IMR-90 (cell line): ENCODE results near the gene NAV2. TPM values are rescaled to one million over a fixed set of nuclear protein-coding genes. Genes with fewer than 3 reads are reported as not detected.

ENCODE experiments used
- ATAC-seq: fragments of 200-7000 bp; cut with Tn5 transposase; 2 replicates; pipeline ENCODE4 v1.9.1; 2020; ENCODE audit warnings: low read depth, mild to moderate bottlenecking, moderate library complexity
- BruUV-seq: library from RNA; stranded (reverse); fragments of 400-500 nt; replicated peaks from 2 replicates; lab custom pipeline; 2021; lab: Mats Ljungman, UMichigan
- CTCF ChIA-PET: fragments of 300-600 bp; formaldehyde crosslinking; extraction: SDS; loops from one replicate; lab custom pipeline; 2021; ENCODE audit warnings: antibody characterized with exemption; lab: Yijun Ruan, JAX
- POLR2A ChIA-PET: fragments of 300-600 bp; sonication (Branson Sonifier 250); formaldehyde crosslinking; loops from one replicate; lab custom pipeline; 2022; ENCODE audit warnings: antibody characterized with exemption; ENCODE audit not compliant: unreplicated experiment; lab: Charles Lee
- DNase-seq: peaks from one replicate; pipeline ENCODE4 v3.0.0; 2013
- H2AFZ ChIP-seq: replicated peaks from 2 replicates; pipeline ENCODE3; 2013; ENCODE audit warnings: low read length, mild to moderate bottlenecking; ENCODE audit not compliant: poor library complexity
- H2AK5ac ChIP-seq: 2 replicates; pipeline ENCODE4 v1.6.1; 2013; ENCODE audit warnings: low read depth, low read length, inconsistent platforms
- H2AK9ac ChIP-seq: replicated peaks from 2 replicates; pipeline ENCODE3; 2013; ENCODE audit warnings: mild to moderate bottlenecking, low read depth, low read length, moderate library complexity; ENCODE audit not compliant: poor library complexity
- H2BK120ac ChIP-seq: 2 replicates; pipeline ENCODE4 v1.6.1; 2013; ENCODE audit warnings: low read depth, low read length, inconsistent platforms
- H2BK15ac ChIP-seq: 3 replicates; pipeline ENCODE4 v1.6.1; 2013; ENCODE audit warnings: low read depth, low read length, inconsistent platforms
- H2BK20ac ChIP-seq: 2 replicates; pipeline ENCODE4 v1.6.1; 2013; ENCODE audit warnings: low read depth, mild to moderate bottlenecking, inconsistent platforms, low read length, moderate library complexity
- H2BK5ac ChIP-seq: 2 replicates; pipeline ENCODE4 v1.6.1; 2013; ENCODE audit warnings: mild to moderate bottlenecking, low read depth, low read length, inconsistent platforms; ENCODE audit not compliant: poor library complexity, severe bottlenecking
- H3K14ac ChIP-seq: replicated peaks from 2 replicates; pipeline ENCODE4 v1.6.1; 2013; ENCODE audit warnings: low read depth, low read length, inconsistent platforms
- H3K18ac ChIP-seq: 2 replicates; pipeline ENCODE4 v1.6.1; 2013; ENCODE audit warnings: low read depth, low read length, control low read depth
- H3K23ac ChIP-seq: 2 replicates; pipeline ENCODE4 v1.6.1; 2013; ENCODE audit warnings: low read depth, low read length, inconsistent platforms
- H3K27ac ChIP-seq: 2 replicates; pipeline ENCODE4 v1.5.1; 2013; ENCODE audit warnings: mild to moderate bottlenecking, control low read depth, low read length; ENCODE audit not compliant: insufficient read depth
- H3K27me3 ChIP-seq: 2 replicates; pipeline ENCODE4 v1.6.1; 2013; ENCODE audit warnings: low read length; ENCODE audit not compliant: control insufficient read depth, insufficient read depth
- H3K36me3 ChIP-seq: 2 replicates; pipeline ENCODE4 v1.6.1; 2013; ENCODE audit warnings: low read length, mixed read lengths; ENCODE audit not compliant: control insufficient read depth, insufficient read depth
- H3K4ac ChIP-seq: 2 replicates; pipeline ENCODE4 v1.6.1; 2013; ENCODE audit warnings: low read depth, low read length, inconsistent platforms
- H3K4me1 ChIP-seq: 2 replicates; pipeline ENCODE4 v1.6.1; 2013; ENCODE audit warnings: low read length, mixed read lengths; ENCODE audit not compliant: control insufficient read depth, insufficient read depth
- H3K4me2 ChIP-seq: 2 replicates; pipeline ENCODE4 v1.6.1; 2013; ENCODE audit warnings: low read depth, mild to moderate bottlenecking, control low read depth, low read length, moderate library complexity
- H3K4me3 ChIP-seq: 2 replicates; pipeline ENCODE4 v1.5.1; 2013; ENCODE audit warnings: low read depth, mild to moderate bottlenecking, control low read depth, low read length, moderate library complexity; ENCODE audit not compliant: insufficient read depth
- H3K56ac ChIP-seq: 2 replicates; pipeline ENCODE4 v1.6.1; 2013; ENCODE audit warnings: low read length, inconsistent platforms; ENCODE audit not compliant: insufficient read depth; ENCODE audit errors: extremely low read depth
- H3K79me1 ChIP-seq, 2 experiments: 2 replicates each; pipeline ENCODE4 v1.6.1; 2013; ENCODE audit warnings: low read length in 2 of 2, inconsistent platforms in 1 of 2, low read depth in 1 of 2
- H3K9ac ChIP-seq: 2 replicates; pipeline ENCODE4 v1.6.1; 2013; ENCODE audit warnings: low read depth, low read length, control low read depth
- H3K9me1 ChIP-seq: 2 replicates; pipeline ENCODE4 v1.6.1; 2013; ENCODE audit warnings: low read length, inconsistent platforms; ENCODE audit not compliant: insufficient read depth
- H3K9me3 ChIP-seq: 2 replicates; pipeline ENCODE4 v1.6.1; 2013; ENCODE audit warnings: low read length; ENCODE audit not compliant: control insufficient read depth, insufficient read depth
- H4K20me1 ChIP-seq: 2 replicates; pipeline ENCODE4 v1.6.1; 2013; ENCODE audit warnings: low read length, inconsistent platforms; ENCODE audit not compliant: insufficient read depth
- H4K5ac ChIP-seq: 2 replicates; pipeline ENCODE4 v1.6.1; 2013; ENCODE audit warnings: mild to moderate bottlenecking, low read depth, low read length, control low read depth
- H4K8ac ChIP-seq, 2 experiments: 2 replicates each; pipeline ENCODE4 v1.6.1; 2013; ENCODE audit warnings: low read depth in 2 of 2, low read length in 2 of 2, control low read depth in 1 of 2, inconsistent platforms in 1 of 2
- H4K91ac ChIP-seq: 2 replicates; pipeline ENCODE4 v1.6.1; 2013; ENCODE audit warnings: low read depth, low read length, inconsistent platforms; ENCODE audit not compliant: insufficient read depth
- CEBPB ChIP-seq: IDR thresholded peaks from 2 replicates; pipeline ENCODE4 v1.6.1; 2012; ENCODE audit warnings: low read depth, low read length, improper control_type of control experiment
- MAFK ChIP-seq: IDR thresholded peaks from 2 replicates; pipeline ENCODE4 v1.6.1; 2012; ENCODE audit warnings: low read depth, low read length, improper control_type of control experiment
- MAZ ChIP-seq: IDR thresholded peaks from 2 replicates; pipeline ENCODE4 v1.6.1; 2012; ENCODE audit warnings: low read depth, mild to moderate bottlenecking, low read length, improper control_type of control experiment, moderate library complexity, borderline replicate concordance
- WGBS, 2 experiments: methylation state at CpG; one replicate each; pipeline versions ENCODE4 v1.1.5 to v1.1.7; 2013; ENCODE audit warnings: missing lambda C conversion rate in 2 of 2; ENCODE audit not compliant: insufficient read length in 1 of 2; ENCODE audit errors: extremely low coverage in 2 of 2; 5-methylcytosine and 5-hydroxymethylcytosine counted together
- dilution Hi-C: fragments of 300-500 bp; cut with HindIII; formaldehyde crosslinking; loops from one replicate; pipeline ENCODE4 v1.14.3; 2018; ENCODE audit warnings: low sequenced_read_pairs; ENCODE audit not compliant: unreplicated experiment
- in situ Hi-C: fragments of 300-500 bp; cut with MboI; formaldehyde crosslinking; loops from 3 replicates; pipeline ENCODE4 v1.14.3; 2019; ENCODE audit warnings: low sequenced_read_pairs, inconsistent platforms, mixed read lengths
- intact Hi-C: fragments of 100-400 bp; cut with micrococcal nuclease; formaldehyde crosslinking; loops from 2 replicates; pipeline ENCODE4 v1.10.0; 2022
- polyA plus RNA-seq, 3 experiments: library from polyadenylated mRNA; depleted of rRNA; stranded (reverse); fragments of >200 nt; gene quantifications; 2 replicates each; pipeline ENCODE4 v1.2.3, GENCODE V29; 2012; ENCODE audit warnings: low replicate concordance in 1 of 3
- total RNA-seq: library from RNA; depleted of rRNA; stranded (reverse); fragments of >200 nt; gene quantifications from 2 replicates; pipeline ENCODE4 v1.2.3, GENCODE V29; 2012
- TF ChIP-seq, protein P1 (sequence below): fragments of 150-350 bp; IDR thresholded peaks from 2 replicates; pipeline ENCODE4 v1.6.1; 2016; ENCODE audit warnings: low read depth, mild to moderate bottlenecking, low read length, moderate library complexity, borderline replicate concordance
- TF ChIP-seq, protein P2 (sequence below): conservative IDR thresholded peaks from 2 replicates; pipeline ENCODE4 v1.5.1; 2012; ENCODE audit warnings: mild to moderate bottlenecking, low read depth, low read length, improper control_type of control experiment

NAV2 gene
- total and polyA plus RNA-seq, 2 of the 4 experiments (the other 2 are of a cell fraction) = 4.5 to 12.6 TPM

DNA sequence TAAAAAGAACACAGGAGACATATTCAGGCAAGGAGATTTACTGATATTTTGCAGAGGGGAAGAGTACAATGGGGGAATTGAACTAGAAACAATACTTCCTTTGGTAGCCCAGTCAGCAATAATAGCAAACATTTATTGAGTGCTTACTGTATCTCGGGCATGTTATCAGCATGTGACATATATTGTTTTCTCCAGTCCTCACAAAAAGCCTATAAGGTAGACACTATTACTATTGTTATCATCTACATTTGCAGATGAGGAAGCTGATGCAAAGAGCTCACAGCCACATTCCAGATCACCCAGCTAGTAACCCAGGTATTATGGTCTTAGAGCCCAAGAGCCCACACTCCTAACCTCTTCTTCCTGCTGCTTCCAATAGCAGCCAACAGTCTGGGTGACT is 27.9 kb downstream of the NAV2 start:
- Histone ChIP-seq H3K18ac (no peak overlapping the region), H3K79me1 (peaks cover 50 to 54% of the 10 kb centered on the region in 2 experiments), H2AK5ac (no peak overlapping the region), H3K9ac (no peak overlapping the region), H3K23ac (no peak overlapping the region), H3K4ac (no peak overlapping the region), H2BK15ac (no peak overlapping the region), H2BK20ac (no peak overlapping the region), H3K4me1 (no peaks in the 10 kb centered on the region), H3K56ac (no peak overlapping the region), H3K36me3 (peaks cover 1% of the 10 kb centered on the region; the same call in 1 of the 2 replicates), H3K4me2 (no peak overlapping the region), H2BK120ac (no peak overlapping the region), H2AFZ (no peak overlapping the region), H2AK9ac (no peak overlapping the region), H4K91ac (no peak overlapping the region), H3K9me3 (no peaks in the 10 kb centered on the region), H3K27ac (no peak overlapping the region), H3K9me1 (no peaks in the 10 kb centered on the region; the same call in 1 of the 2 replicates), H3K4me3 (no peak overlapping the region), H4K20me1 (peaks cover 37% of the 10 kb centered on the region), H3K27me3 (no peaks in the 10 kb centered on the region), H2BK5ac (no peak overlapping the region), H4K8ac (no peak overlapping the region), H4K5ac (no peak overlapping the region), H3K14ac (no peak overlapping the region)
- WGBS, 2 experiments = no CpG with 5 or more reads among the region's 1 CpG
- DNase-seq (no peak), ATAC-seq (no peak)
- CTCF ChIA-PET = interaction anchor here (3.5 kb wide), 1 partner anchor 177 kb away, joined by 18 read pairs; no protein-coding TSS in a partner anchor
- dilution Hi-C loops = no loop called here
- TF ChIP-seq MAZ (no peak), CEBPB (no peak), MAFK (no peak)
- TF ChIP-seq, protein P1, sequence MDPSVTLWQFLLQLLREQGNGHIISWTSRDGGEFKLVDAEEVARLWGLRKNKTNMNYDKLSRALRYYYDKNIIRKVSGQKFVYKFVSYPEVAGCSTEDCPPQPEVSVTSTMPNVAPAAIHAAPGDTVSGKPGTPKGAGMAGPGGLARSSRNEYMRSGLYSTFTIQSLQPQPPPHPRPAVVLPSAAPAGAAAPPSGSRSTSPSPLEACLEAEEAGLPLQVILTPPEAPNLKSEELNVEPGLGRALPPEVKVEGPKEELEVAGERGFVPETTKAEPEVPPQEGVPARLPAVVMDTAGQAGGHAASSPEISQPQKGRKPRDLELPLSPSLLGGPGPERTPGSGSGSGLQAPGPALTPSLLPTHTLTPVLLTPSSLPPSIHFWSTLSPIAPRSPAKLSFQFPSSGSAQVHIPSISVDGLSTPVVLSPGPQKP = no peak
- TF ChIP-seq, protein P2, sequence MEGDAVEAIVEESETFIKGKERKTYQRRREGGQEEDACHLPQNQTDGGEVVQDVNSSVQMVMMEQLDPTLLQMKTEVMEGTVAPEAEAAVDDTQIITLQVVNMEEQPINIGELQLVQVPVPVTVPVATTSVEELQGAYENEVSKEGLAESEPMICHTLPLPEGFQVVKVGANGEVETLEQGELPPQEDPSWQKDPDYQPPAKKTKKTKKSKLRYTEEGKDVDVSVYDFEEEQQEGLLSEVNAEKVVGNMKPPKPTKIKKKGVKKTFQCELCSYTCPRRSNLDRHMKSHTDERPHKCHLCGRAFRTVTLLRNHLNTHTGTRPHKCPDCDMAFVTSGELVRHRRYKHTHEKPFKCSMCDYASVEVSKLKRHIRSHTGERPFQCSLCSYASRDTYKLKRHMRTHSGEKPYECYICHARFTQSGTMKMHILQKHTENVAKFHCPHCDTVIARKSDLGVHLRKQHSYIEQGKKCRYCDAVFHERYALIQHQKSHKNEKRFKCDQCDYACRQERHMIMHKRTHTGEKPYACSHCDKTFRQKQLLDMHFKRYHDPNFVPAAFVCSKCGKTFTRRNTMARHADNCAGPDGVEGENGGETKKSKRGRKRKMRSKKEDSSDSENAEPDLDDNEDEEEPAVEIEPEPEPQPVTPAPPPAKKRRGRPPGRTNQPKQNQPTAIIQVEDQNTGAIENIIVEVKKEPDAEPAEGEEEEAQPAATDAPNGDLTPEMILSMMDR = no peak
- in situ Hi-C loops = loop anchor here (10.0 kb wide), 1 partner anchor 426 kb away; no protein-coding TSS in a partner anchor
- POLR2A ChIA-PET = no interaction called here
- no TSS peak for BruUV-seq
- intact Hi-C loops = loop anchor here (5.0 kb wide), 2 partner anchors 413 to 428 kb away; no protein-coding TSS in a partner anchor
